Omental fat pad (tissue), 4 donors: ENCODE data around the gene ADRA2B. TPM values are rescaled to one million over a fixed set of nuclear protein-coding genes. Genes with fewer than 3 reads are reported as not detected.

Source experiments
- ATAC-seq: fragments of 150-250 bp; one replicate; pipeline ENCODE4 v1.9.1; 2016; ENCODE audit warnings: mild to moderate bottlenecking, moderate library complexity; ENCODE audit not compliant: low FRiP score
- DNase-seq: peaks from one replicate; pipeline ENCODE4 v3.0.0-alpha.2; 2019; ENCODE audit warnings: low spot score
- CTCF ChIP-seq, 3 donors: fragments of 450-650 bp; IDR thresholded peaks; one replicate each; pipeline ENCODE4 v1.5.1; 2016 to 2017; ENCODE audit warnings: antibody characterized with exemption in 3 of 3, mild to moderate bottlenecking in 3 of 3, moderate library complexity in 2 of 3
- total RNA-seq, 4 donors: library from RNA; depleted of rRNA; stranded (reverse); fragments of >200 nt; gene quantifications; one replicate each; pipeline ENCODE4 v1.1.0, GENCODE V29; 2016

The ADRA2B gene
- total RNA-seq, 4 donors from 2014 or later, result 0.63 to 9.8 (median 2.6) TPM

GRCh38 chr2:96139181-96139758 is 22.9 kb upstream of the ADRA2B start:
- ATAC-seq, result no peak
- no peak for TF ChIP-seq CTCF (IDR thresholded peaks at IDR 0.05)
- no peak for DNase-seq

GRCh38 chr2:96138179-96139145 is 22.1 kb upstream of the ADRA2B start, which contains the start of gene ASTL:
Gene ASTL, minus strand, starts transcription at chr2:96138502. Its CDS starts 66 bp downstream, at chr2:96138436.
- DNase-seq, result no peak
- no peak for TF ChIP-seq CTCF (IDR thresholded peaks at IDR 0.05)
- no peak for ATAC-seq

- DNase-seq (no peak), ATAC-seq (no peak)
- TF ChIP-seq CTCF (IDR thresholded peaks at IDR 0.05), result no peak
These were observed 21.2 kb upstream of the ADRA2B start for GRCh38 chr2:96137321-96138178.

GRCh38 chr2:96136129-96136720 is 19.9 kb upstream of the ADRA2B start:
- no peak for TF ChIP-seq CTCF (IDR thresholded peaks at IDR 0.05)
- no peak for ATAC-seq

GRCh38 chr2:96135621-96136020 is 19.2 kb upstream of the ADRA2B start:
- no peak for TF ChIP-seq CTCF (IDR thresholded peaks at IDR 0.05)
- no peak for ATAC-seq
- DNase-seq, result no peak

More at GRCh38 chr2:96136129-96136720, 19.9 kb upstream of the ADRA2B start:
- DNase-seq, result no peak

GRCh38 chr2:96135171-96135570 is 18.8 kb upstream of the ADRA2B start:
- no peak for TF ChIP-seq CTCF (IDR thresholded peaks at IDR 0.05)
- ATAC-seq, result no peak
- DNase-seq, result no peak
